Tibial nerve (tissue), 4 donors: Measurements from ENCODE around the gene RGS5. TPM values are rescaled to one million over a fixed set of nuclear protein-coding genes. Genes with fewer than 3 reads are reported as not detected.

Source experiments
- DNase-seq, 2 donors: peaks; one replicate each; pipeline ENCODE4 v3.0.0-alpha.2; 2019; ENCODE audit warnings: low spot score in 2 of 2
- H3K27ac ChIP-seq, 4 donors: fragments of 200-600 bp; sonication (generic) in 3 of 4; one replicate each; pipeline ENCODE4 v1.5.1; 2017 to 2019; ENCODE audit warnings: mild to moderate bottlenecking in 1 of 4
- H3K27me3 ChIP-seq, 2 donors: fragments of 200-600 bp; sonication (generic) in 1 of 2; one replicate each; pipeline versions ENCODE4 v1.5.1 to v1.6.0; 2017 to 2019
- H3K36me3 ChIP-seq, 3 donors: fragments of 200-600 bp; sonication (generic); one replicate each; pipeline ENCODE4 v1.5.1; 2018 to 2019
- H3K4me1 ChIP-seq, 4 donors: fragments of 200-600 bp; sonication (generic) in 3 of 4; one replicate each; pipeline ENCODE4 v1.5.1; 2017 to 2019
- H3K4me3 ChIP-seq, 4 donors: fragments of 200-600 bp; sonication (generic) in 3 of 4; one replicate each; pipeline ENCODE4 v1.5.1; 2017 to 2019; ENCODE audit warnings: mild to moderate bottlenecking in 1 of 4, moderate library complexity in 1 of 4
- H3K9me3 ChIP-seq, 4 donors: fragments of 200-600 bp; sonication (generic) in 3 of 4; one replicate each; pipeline ENCODE4 v1.5.1; 2017 to 2019
- CTCF ChIP-seq, 5 experiments: fragments of 200-600 bp in 3 of 5; fragments of 450-650 bp in 2 of 5; sonication (generic) in 3 of 5; IDR thresholded peaks; one replicate each; pipeline ENCODE4 v1.5.1; 2016 to 2019; ENCODE audit warnings: antibody characterized with exemption in 5 of 5, mild to moderate bottlenecking in 3 of 5, moderate library complexity in 2 of 5
- EP300 ChIP-seq, 2 donors: sonication (generic); formaldehyde crosslinking; IDR thresholded peaks; one replicate each; pipeline ENCODE4 v1.6.1; 2017; ENCODE audit warnings: antibody characterized with exemption in 2 of 2, mild to moderate bottlenecking in 1 of 2
- POLR2A ChIP-seq, 2 donors: fragments of 450-650 bp; IDR thresholded peaks; one replicate each; pipeline ENCODE4 v1.6.1; 2017; ENCODE audit warnings: antibody characterized with exemption in 2 of 2, mild to moderate bottlenecking in 2 of 2, moderate library complexity in 2 of 2
- WGBS, 2 donors: methylation state at CpG; one replicate each; pipeline ENCODE4 v1.1.5; 2018; 5-methylcytosine and 5-hydroxymethylcytosine counted together
- total RNA-seq, 4 donors: library from RNA; depleted of rRNA; stranded (reverse); fragments of >200 nt; gene quantifications; one replicate each; pipeline ENCODE4 v1.1.0, GENCODE V29; 2016

Gene RGS5
- total RNA-seq, 4 donors from 2014 or later: 21.3 to 71.0 (median 43.7) TPM

- DNase-seq: no peak
- Histone ChIP-seq H3K36me3 (no peaks in the 10 kb centered on the region), H3K4me3 (no peak overlapping the region), H3K9me3 (no peaks in the 10 kb centered on the region), H3K27me3 (no peaks in the 10 kb centered on the region), H3K27ac (no peak overlapping the region), H3K4me1 (no peaks in the 10 kb centered on the region)
- no peak for TF ChIP-seq POLR2A (IDR thresholded peaks at IDR 0.05)
- no peak for TF ChIP-seq EP300 (IDR thresholded peaks at IDR 0.05)
- no peak for TF ChIP-seq CTCF (IDR thresholded peaks at IDR 0.05)
- 64 to 82% methylated on average over 4 of the region's 4 CpGs for WGBS, 2 donors
Measured at GRCh38 chr1:163197022-163197421, 5.7 kb downstream of the RGS5 start.

- Histone ChIP-seq H3K9me3 (no peaks in the 10 kb centered on the region), H3K27ac (no peak overlapping the region), H3K4me3 (no peak overlapping the region), H3K36me3 (no peaks in the 10 kb centered on the region), H3K27me3 (no peaks in the 10 kb centered on the region), H3K4me1 (no peaks in the 10 kb centered on the region)
- no peak for TF ChIP-seq CTCF (IDR thresholded peaks at IDR 0.05)
- no peak for DNase-seq
Measured at GRCh38 chr1:163196449-163196787, 6.3 kb downstream of the RGS5 start.

GRCh38 chr1:163195728-163196448 is 6.8 kb downstream of the RGS5 start:
- 57 to 59% methylated on average over 5 of the region's 5 CpGs for WGBS, 2 donors
- Histone ChIP-seq H3K27ac (no peak overlapping the region), H3K36me3 (no peaks in the 10 kb centered on the region), H3K27me3 (no peaks in the 10 kb centered on the region), H3K4me1 (no peaks in the 10 kb centered on the region), H3K4me3 (no peak overlapping the region), H3K9me3 (no peaks in the 10 kb centered on the region)
- TF ChIP-seq CTCF (IDR thresholded peaks at IDR 0.05): no peak
- TF ChIP-seq POLR2A (IDR thresholded peaks at IDR 0.05): no peak
- TF ChIP-seq EP300 (IDR thresholded peaks at IDR 0.05): peak in 1 of 2 donors; percentile 25
- DNase-seq: no peak

- no peaks in the 10 kb centered on the region for H3K4me1 ChIP-seq
- no peaks in the 10 kb centered on the region for H3K27me3 ChIP-seq
- 68 to 96% methylated on average over 1 of the region's 1 CpG for WGBS, 2 donors
- H3K4me3 ChIP-seq: no peak overlapping the region
- TF ChIP-seq CTCF (IDR thresholded peaks at IDR 0.05): no peak
- TF ChIP-seq EP300 (IDR thresholded peaks at IDR 0.05): no peak
- TF ChIP-seq POLR2A (IDR thresholded peaks at IDR 0.05): no peak
- no peaks in the 10 kb centered on the region for H3K36me3 ChIP-seq
- no peaks in the 10 kb centered on the region for H3K9me3 ChIP-seq
- no peak for DNase-seq
- H3K27ac ChIP-seq: no peak overlapping the region
Measured at GRCh38 chr1:163191301-163191700, 11.4 kb downstream of the RGS5 start.

- H3K27ac ChIP-seq: no peak overlapping the region
- H3K9me3 ChIP-seq: no peaks in the 10 kb centered on the region
- no peak overlapping the region for H3K4me3 ChIP-seq
- no peak for DNase-seq
- TF ChIP-seq EP300 (IDR thresholded peaks at IDR 0.05) (no peak), POLR2A (IDR thresholded peaks at IDR 0.05) (no peak), CTCF (IDR thresholded peaks at IDR 0.05) (no peak)
- 85 to 89% methylated on average over 3 of the region's 3 CpGs for WGBS, 2 donors
- H3K27me3 ChIP-seq: no peaks in the 10 kb centered on the region
- H3K36me3 ChIP-seq: no peaks in the 10 kb centered on the region
- H3K4me1 ChIP-seq: no peaks in the 10 kb centered on the region
Measured at GRCh38 chr1:163188947-163189346, 13.8 kb downstream of the RGS5 start.
